Measurements from ENCODE around the gene SEMA4G.

The SEMA4G gene, protein sequence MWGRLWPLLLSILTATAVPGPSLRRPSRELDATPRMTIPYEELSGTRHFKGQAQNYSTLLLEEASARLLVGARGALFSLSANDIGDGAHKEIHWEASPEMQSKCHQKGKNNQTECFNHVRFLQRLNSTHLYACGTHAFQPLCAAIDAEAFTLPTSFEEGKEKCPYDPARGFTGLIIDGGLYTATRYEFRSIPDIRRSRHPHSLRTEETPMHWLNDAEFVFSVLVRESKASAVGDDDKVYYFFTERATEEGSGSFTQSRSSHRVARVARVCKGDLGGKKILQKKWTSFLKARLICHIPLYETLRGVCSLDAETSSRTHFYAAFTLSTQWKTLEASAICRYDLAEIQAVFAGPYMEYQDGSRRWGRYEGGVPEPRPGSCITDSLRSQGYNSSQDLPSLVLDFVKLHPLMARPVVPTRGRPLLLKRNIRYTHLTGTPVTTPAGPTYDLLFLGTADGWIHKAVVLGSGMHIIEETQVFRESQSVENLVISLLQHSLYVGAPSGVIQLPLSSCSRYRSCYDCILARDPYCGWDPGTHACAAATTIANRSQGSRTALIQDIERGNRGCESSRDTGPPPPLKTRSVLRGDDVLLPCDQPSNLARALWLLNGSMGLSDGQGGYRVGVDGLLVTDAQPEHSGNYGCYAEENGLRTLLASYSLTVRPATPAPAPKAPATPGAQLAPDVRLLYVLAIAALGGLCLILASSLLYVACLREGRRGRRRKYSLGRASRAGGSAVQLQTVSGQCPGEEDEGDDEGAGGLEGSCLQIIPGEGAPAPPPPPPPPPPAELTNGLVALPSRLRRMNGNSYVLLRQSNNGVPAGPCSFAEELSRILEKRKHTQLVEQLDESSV

DNA sequence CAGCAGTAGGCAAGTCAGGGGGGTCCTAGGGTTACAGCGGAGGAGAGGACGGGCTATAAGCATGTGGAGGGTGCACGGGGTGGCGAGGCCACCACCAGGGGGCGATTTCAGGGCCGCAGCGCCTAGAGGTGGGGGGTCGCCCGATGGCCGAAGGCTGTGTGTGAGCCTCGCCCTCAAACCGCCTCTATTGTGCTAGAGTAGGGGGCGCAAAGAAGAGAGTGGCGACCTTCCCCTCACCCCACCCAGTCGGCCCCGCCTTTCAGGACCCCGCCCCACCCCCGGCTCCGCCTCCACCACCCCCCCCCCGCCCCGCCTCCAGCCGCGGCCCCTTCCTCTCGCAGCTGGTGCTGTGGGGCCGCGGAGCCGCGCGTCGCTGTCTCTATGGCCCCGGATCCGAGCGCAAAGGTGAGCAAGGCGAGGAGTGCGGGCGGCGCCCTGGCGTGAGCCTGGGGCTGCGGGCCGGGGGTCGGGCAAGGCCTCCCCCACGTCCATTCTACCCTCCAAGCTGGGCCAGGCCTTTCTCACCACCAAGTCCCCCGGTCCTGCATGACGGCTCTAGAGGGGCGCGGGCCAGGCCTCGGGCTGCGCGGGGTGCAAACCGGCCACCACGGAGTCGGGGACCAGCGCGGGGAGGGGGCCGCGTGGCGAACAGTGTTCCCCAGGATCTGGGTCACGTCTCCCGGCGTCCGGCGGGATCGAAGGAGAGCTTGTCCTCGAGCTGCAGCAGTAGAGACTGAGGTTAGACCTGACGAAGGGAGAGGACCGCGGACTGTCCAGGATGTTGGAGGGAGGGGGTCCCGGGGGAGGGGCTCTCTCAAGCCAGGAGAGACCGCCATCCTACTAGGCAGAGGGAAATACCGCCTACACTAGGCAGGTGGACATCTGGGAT, at the start of gene SEMA4G:
SEMA4G (plus strand) TSS at position 318 of the 889 bp plus-strand sequence. CDS start 3,409 bp downstream, outside the sequence.
- peak; percentile 40 for DNase-seq

DNA sequence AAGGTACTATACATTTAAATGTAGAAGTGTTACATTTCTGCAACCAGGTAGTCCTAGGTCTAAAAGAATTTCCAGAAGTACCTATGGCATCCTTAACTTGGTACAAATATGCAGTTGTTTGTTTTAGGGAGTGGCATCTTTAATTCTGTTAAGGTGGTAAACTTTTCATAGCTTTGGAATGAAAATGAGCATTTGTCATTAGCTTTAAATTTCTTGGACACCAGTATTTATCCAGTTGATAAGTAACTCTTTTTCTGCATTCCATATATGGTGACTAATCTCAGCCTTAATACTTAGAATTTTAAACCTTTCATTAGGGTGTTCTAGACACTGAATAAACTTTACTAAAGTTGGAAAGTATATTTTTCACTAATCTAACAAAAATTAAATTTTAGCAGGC, 45.7 kb upstream of the SEMA4G start:
- DNase-seq: no peak

DNA sequence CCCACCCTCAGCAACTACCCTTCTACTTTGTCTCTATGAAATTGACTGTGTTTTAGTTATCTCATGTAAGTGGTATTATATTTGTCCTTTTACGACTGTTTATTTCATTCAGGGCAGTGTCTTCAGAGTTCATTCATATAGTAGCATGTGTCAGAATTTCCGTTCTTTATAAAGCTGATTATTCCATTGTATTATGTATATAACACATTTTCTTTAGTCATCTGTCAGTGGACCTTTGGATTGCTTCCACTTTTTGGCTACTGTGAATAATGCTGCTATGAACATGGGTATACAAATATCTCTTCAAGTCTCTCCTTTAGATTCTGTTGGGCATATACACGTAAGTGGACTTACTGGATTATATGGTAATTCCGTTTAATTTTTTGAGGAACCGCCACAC, 42.0 kb upstream of the SEMA4G start:
- DNase-seq: no peak

DNA sequence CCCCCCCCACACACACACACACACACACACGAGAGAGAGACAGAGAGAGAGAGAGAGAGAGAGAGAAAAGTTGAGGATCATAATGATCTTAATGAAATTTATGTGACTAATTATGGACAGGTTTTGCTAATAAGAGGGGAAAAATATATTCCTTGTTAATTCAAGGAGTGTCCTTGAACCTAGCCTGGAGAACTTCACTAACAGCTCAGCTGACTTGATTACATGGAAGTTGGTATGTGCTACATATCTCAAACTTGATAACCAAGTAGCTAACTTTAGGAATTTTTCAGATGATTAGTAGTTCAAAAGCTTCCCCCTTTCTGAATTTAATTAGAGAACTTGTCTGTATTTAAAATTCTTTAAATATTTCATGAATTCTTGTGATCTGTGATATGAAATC, 41.3 kb upstream of the SEMA4G start:
- no peak for DNase-seq

GRCh38 chr10:100930368-100930767, 38.9 kb upstream of the SEMA4G start:
- no peak for DNase-seq

- peak; percentile 20 for DNase-seq
Measured at GRCh38 chr10:100934084-100934659, 35.1 kb upstream of the SEMA4G start.

- DNase-seq: no peak
Measured at GRCh38 chr10:100939763-100940344, 29.4 kb upstream of the SEMA4G start.

- no peak for DNase-seq
Measured at GRCh38 chr10:100942229-100942628, 27.1 kb upstream of the SEMA4G start.

- no peak for DNase-seq
Measured at GRCh38 chr10:100943508-100943907, 25.8 kb upstream of the SEMA4G start.

GRCh38 chr10:100945754-100946153, 23.6 kb upstream of the SEMA4G start:
- no peak for DNase-seq

- DNase-seq: no peak
Measured at GRCh38 chr10:100948916-100949315, 20.4 kb upstream of the SEMA4G start.

GRCh38 chr10:100960251-100960650, 9.1 kb upstream of the SEMA4G start:
- no peak for DNase-seq

DNA sequence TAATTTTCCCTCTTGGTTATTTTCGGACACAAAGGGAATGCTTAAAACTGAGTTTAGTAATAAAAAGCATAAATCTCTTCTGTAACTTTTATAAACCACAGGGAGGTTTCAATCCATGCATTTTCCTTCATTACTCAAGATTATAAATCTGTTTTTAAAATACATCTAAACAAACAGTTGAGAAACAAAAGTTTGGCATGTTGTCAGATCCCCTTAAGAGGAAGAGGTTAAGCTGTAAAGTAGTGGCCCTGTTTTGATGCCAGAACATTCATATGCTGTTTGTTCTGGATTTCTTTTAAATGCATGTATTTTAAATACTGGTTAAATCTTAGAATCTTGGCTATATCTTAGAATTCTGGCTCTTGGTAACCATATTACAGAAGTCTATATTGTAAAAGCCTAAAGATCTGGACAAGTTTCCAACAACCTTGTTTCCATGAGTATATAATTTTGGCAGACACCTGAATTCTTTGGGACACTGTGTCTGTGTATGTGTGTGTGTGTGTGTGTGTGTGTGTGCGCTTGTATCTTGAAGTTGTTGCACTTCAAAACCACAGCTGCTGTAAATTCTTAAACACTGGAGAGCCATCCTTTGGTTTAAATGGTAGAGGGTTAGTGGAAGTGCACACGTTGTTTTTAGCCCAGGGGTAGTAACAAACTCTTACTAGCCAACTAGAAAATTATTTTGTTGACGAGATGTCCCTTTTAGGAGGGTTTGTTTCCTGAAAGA, 6.8 kb upstream of the SEMA4G start:
- no peak for DNase-seq

- no peak for DNase-seq
Measured at GRCh38 chr10:100963826-100964225, 5.5 kb upstream of the SEMA4G start.

- no peak for DNase-seq
Measured at GRCh38 chr10:100965820-100966219, 3.5 kb upstream of the SEMA4G start.

- DNase-seq: no peak
Measured at GRCh38 chr10:100966887-100967286, 2.4 kb upstream of the SEMA4G start.

- DNase-seq: no peak
Measured at GRCh38 chr10:100967332-100967731, 2.0 kb upstream of the SEMA4G start.

DNA sequence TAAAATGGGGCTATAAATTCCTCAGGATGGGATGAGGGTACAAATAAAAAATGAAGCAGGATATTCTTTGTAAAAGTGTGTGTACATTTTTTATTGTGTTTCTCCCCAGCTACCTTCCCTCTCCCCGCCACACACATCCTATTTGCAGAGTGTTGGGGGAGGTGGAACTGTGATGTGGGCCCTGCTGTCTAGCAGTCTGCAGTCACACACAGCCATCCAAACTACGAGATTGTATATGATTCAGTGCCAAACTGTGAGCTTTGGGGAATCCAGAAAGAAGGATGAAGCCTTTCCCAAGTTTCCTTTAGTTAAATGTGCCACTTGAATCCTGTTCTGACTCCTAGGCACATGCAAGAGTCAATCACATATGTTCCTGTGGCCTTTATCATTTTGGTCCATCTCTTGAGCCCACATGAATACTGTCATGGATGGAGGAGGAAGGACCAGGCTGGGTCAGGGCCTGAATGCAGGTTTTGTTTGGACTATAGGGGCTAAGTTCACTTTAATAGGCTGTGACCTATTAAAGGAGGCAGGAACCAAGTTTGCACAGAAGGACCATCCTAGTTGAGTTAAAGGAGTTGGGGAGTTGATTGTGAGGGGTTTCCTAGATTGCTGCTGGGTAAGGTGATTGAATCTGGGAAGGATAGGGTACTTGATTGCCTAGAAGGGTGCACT, 1.1 kb upstream of the SEMA4G start:
- no peak for DNase-seq

GRCh38 chr10:100968863-100969186, 479 bp upstream of the SEMA4G start:
- no peak for DNase-seq

GRCh38 chr10:100970076-100970913, 991 bp downstream of the SEMA4G start:
- peak; percentile 58 for DNase-seq

Measured in CD4-positive, alpha-beta T cell treated with Interleukin-17A for 1 hour (primary cell).